ENCODE data around the gene RALY.

- no peak for TF ChIP-seq CTCF (IDR thresholded peaks at IDR 0.05; ENCODE audit: low read depth, low read length, poor library complexity, severe bottlenecking)
- TF ChIP-seq EZH2phosphoT487 (IDR thresholded peaks at IDR 0.05; ENCODE audit: borderline replicate concordance, low read length): no peak
Observed at GRCh38 chr20:34008477-34008876, 14.8 kb downstream of the RALY start.

Measured in DOHH2 (cell line).